Dermis microvascular lymphatic vessel endothelial cell (primary cell): ENCODE measurements around the gene MAPK12. TPM values are rescaled to one million over a fixed set of nuclear protein-coding genes. Genes with fewer than 3 reads are reported as not detected.

ENCODE experiments used
- total RNA-seq: library from RNA; depleted of rRNA; stranded (reverse); fragments of >200 nt; gene quantifications from 2 replicates; pipeline ENCODE4 v1.2.1, GENCODE V29; 2014

The MAPK12 gene
- total RNA-seq, 1 donor from 2014 or later: 40.6 TPM

Other genes with a start within 250 kb of the MAPK12 start
- under 0.01 TPM in 1 of 2 replicates, not detected in the other for gene IL17REL, start 248.9 kb downstream of the MAPK12 start, total RNA-seq
- gene TTLL8, start 203.4 kb downstream of the MAPK12 start, total RNA-seq: not detected in 2 replicates
- gene MLC1, start 176.3 kb downstream of the MAPK12 start, total RNA-seq: not detected in 2 replicates
- gene MOV10L1, start 171.7 kb downstream of the MAPK12 start, total RNA-seq: 22.7 and 44.1 TPM in 2 replicates
- gene PANX2, start 91.0 kb downstream of the MAPK12 start, total RNA-seq: 0.13 and 0.63 TPM in 2 replicates
- 16.2 and 20.0 TPM in 2 replicates for gene TRABD, start 75.8 kb downstream of the MAPK12 start, total RNA-seq
- gene SELENOO, start 60.7 kb downstream of the MAPK12 start, total RNA-seq: 15.8 and 22.6 TPM in 2 replicates
- 14.0 and 22.0 TPM in 2 replicates for gene TUBGCP6, start 16.7 kb downstream of the MAPK12 start, total RNA-seq
- 9.4 and 18.2 TPM in 2 replicates for gene HDAC10, start 10.4 kb downstream of the MAPK12 start, total RNA-seq
- gene MAPK11, start 8.7 kb upstream of the MAPK12 start, total RNA-seq: 19.9 and 25.9 TPM in 2 replicates
- gene PLXNB2, start 46.0 kb upstream of the MAPK12 start, total RNA-seq: 49.4 and 71.9 TPM in 2 replicates
- gene DENND6B, start 65.3 kb upstream of the MAPK12 start, total RNA-seq: 0.64 and 1.9 TPM in 2 replicates
- 39.4 and 58.5 TPM in 2 replicates for gene PPP6R2, start 81.6 kb upstream of the MAPK12 start, total RNA-seq
- 26.7 and 35.4 TPM in 2 replicates for gene SBF1, start 213.4 kb upstream of the MAPK12 start, total RNA-seq
- 0.13 and 0.25 TPM in 2 replicates for gene ADM2, start 219.9 kb upstream of the MAPK12 start, total RNA-seq
- gene MIOX, start 225.2 kb upstream of the MAPK12 start, total RNA-seq: 0.13 TPM in 1 of 2 replicates, not detected in the other
- 18.4 and 32.6 TPM in 2 replicates for gene LMF2, start 246.0 kb upstream of the MAPK12 start, total RNA-seq
- gene NCAPH2, start 246.5 kb upstream of the MAPK12 start, total RNA-seq: 22.0 and 22.2 TPM in 2 replicates